ENCODE results near the gene CASP6. TPM values are rescaled to one million over a fixed set of nuclear protein-coding genes. Genes with fewer than 3 reads are reported as not detected.

Gene CASP6
- polyA plus RNA-seq, 10 donors: 11.4 to 20.3 (median 17.1) TPM

- no peak for DNase-seq
These were observed 29.9 kb downstream of the CASP6 start for GRCh38 chr4:109673303-109673702.

- no peak for DNase-seq
These were observed 30.9 kb downstream of the CASP6 start for GRCh38 chr4:109672169-109672930.

GRCh38 chr4:109671350-109671749 lies 31.9 kb downstream of the CASP6 start:
- no peak for DNase-seq

- DNase-seq: no peak
These were observed 37.3 kb downstream of the CASP6 start for GRCh38 chr4:109665783-109666485.

- no peak for DNase-seq
These were observed 40.5 kb downstream of the CASP6 start for GRCh38 chr4:109662771-109663170.

- no peak for DNase-seq
These were observed 41.1 kb downstream of the CASP6 start for GRCh38 chr4:109662116-109662515.

GRCh38 chr4:109658871-109659410 lies 44.3 kb downstream of the CASP6 start:
- DNase-seq: no peak

GRCh38 chr4:109657854-109658418 lies 45.3 kb downstream of the CASP6 start:
- no peak for DNase-seq

- no peak for DNase-seq
These were observed 47.8 kb downstream of the CASP6 start for GRCh38 chr4:109655396-109655795.

GRCh38 chr4:109649872-109650271 lies 53.4 kb downstream of the CASP6 start:
- DNase-seq: no peak

GRCh38 chr4:109648997-109649575 lies 54.2 kb downstream of the CASP6 start:
- no peak for DNase-seq

GRCh38 chr4:109648266-109648996 lies 54.8 kb downstream of the CASP6 start:
- DNase-seq: peak in 1 of 3 donors; percentile 11

- DNase-seq: no peak
These were observed 57.2 kb downstream of the CASP6 start for GRCh38 chr4:109645874-109646710.

- DNase-seq: no peak
These were observed 62.6 kb downstream of the CASP6 start for GRCh38 chr4:109640644-109641043.

Other genes with a start within 250 kb of the CASP6 start
- gene MCUB, start 143.2 kb downstream of the CASP6 start, polyA plus RNA-seq (ENCODE audit: insufficient read length in 10 of 10): 10 to 100 TPM in 9 of 10 donors, 1 to 10 TPM in 1; 9.2 to 14.2 (median 11.7) TPM
- gene PLA2G12A, start 26.6 kb upstream of the CASP6 start, polyA plus RNA-seq (ENCODE audit: insufficient read length in 10 of 10): 10 to 100 TPM; 11.8 to 28.4 (median 15.7) TPM
- gene CFI, start 98.6 kb upstream of the CASP6 start, polyA plus RNA-seq (ENCODE audit: insufficient read length in 10 of 10): 1 to 10 TPM; 5.0 to 9.2 (median 7.2) TPM
- 10 to 100 TPM; 24.9 to 40.8 (median 27.9) TPM for gene GAR1, start 112.3 kb upstream of the CASP6 start, polyA plus RNA-seq (ENCODE audit: insufficient read length in 10 of 10)
- under 1 TPM; 0.15 to 0.64 (median 0.32) TPM for gene RRH, start 124.5 kb upstream of the CASP6 start, polyA plus RNA-seq (ENCODE audit: insufficient read length in 10 of 10)
- gene LRIT3, start 144.7 kb upstream of the CASP6 start, polyA plus RNA-seq (ENCODE audit: insufficient read length in 10 of 10): under 1 TPM; 0.10 to 0.69 (median 0.25) TPM
- gene EGF, start 209.4 kb upstream of the CASP6 start, polyA plus RNA-seq (ENCODE audit: insufficient read length in 10 of 10): 10 to 100 TPM in 4 of 10 donors, 1 to 10 TPM in 6; 3.3 to 16.7 (median 8.5) TPM

Data from muscle of back (tissue), 11 donors.